HAP-1 (cell line): Measurements from ENCODE around the gene LRRTM4.

Source experiments
- DNase-seq, 2 experiments: peaks; one replicate each; pipeline ENCODE4 v3.0.0-alpha.2; 2016 to 2020; ENCODE audit warnings: low spot score in 2 of 2
- H3K27me3 ChIP-seq: fragments of 250-450 bp; sonication (Bioruptor Pico); 2 replicates; pipeline ENCODE4 v1.5.1; 2020; ENCODE audit warnings: low read depth, mild to moderate bottlenecking, moderate library complexity
- H3K36me3 ChIP-seq: fragments of 250-450 bp; sonication (Bioruptor Pico); replicated peaks from 2 replicates; pipeline ENCODE4 v1.5.1; 2020; ENCODE audit warnings: mild to moderate bottlenecking
- H3K4me1 ChIP-seq: fragments of 250-450 bp; sonication (Bioruptor Pico); 2 replicates; pipeline ENCODE4 v1.5.1; 2020; ENCODE audit warnings: mild to moderate bottlenecking
- H3K4me3 ChIP-seq: fragments of 250-450 bp; sonication (Bioruptor Pico); 2 replicates; pipeline ENCODE4 v1.5.1; 2020; ENCODE audit warnings: mild to moderate bottlenecking, moderate library complexity
- H3K9me3 ChIP-seq: fragments of 250-450 bp; sonication (Bioruptor Pico); 2 replicates; pipeline ENCODE4 v1.5.1; 2020; ENCODE audit warnings: mild to moderate bottlenecking, moderate library complexity
- in situ Hi-C: fragments of 300-500 bp; cut with MboI; formaldehyde crosslinking; loops from 3 replicates; pipeline ENCODE4 v1.14.3; 2020; ENCODE audit warnings: low sequenced_read_pairs, inconsistent platforms, mixed read lengths

Gene LRRTM4

GRCh38 chr2:77328134-77328931 is 193.8 kb downstream of the LRRTM4 start:
- DNase-seq: no peak
- Histone ChIP-seq H3K27me3 (no peaks in the 10 kb centered on the region), H3K36me3 (no peaks in the 10 kb centered on the region), H3K9me3 (no peaks in the 10 kb centered on the region), H3K4me1 (no peaks in the 10 kb centered on the region), H3K4me3 (no peak overlapping the region)
- in situ Hi-C loops: no loop called here

GRCh38 chr2:77325395-77325794 is 196.8 kb downstream of the LRRTM4 start:
- Histone ChIP-seq H3K9me3 (no peaks in the 10 kb centered on the region), H3K27me3 (no peaks in the 10 kb centered on the region), H3K36me3 (no peaks in the 10 kb centered on the region), H3K4me3 (no peak overlapping the region), H3K4me1 (no peaks in the 10 kb centered on the region)
- in situ Hi-C loops: no loop called here
- no peak for DNase-seq

- H3K9me3 ChIP-seq: no peaks in the 10 kb centered on the region
- no peak overlapping the region for H3K4me3 ChIP-seq
- DNase-seq: no peak
- H3K4me1 ChIP-seq: no peaks in the 10 kb centered on the region
- no peaks in the 10 kb centered on the region for H3K36me3 ChIP-seq
- H3K27me3 ChIP-seq: no peaks in the 10 kb centered on the region
- in situ Hi-C loops: no loop called here
Measured at GRCh38 chr2:77322431-77322830, 199.7 kb downstream of the LRRTM4 start.

DNA sequence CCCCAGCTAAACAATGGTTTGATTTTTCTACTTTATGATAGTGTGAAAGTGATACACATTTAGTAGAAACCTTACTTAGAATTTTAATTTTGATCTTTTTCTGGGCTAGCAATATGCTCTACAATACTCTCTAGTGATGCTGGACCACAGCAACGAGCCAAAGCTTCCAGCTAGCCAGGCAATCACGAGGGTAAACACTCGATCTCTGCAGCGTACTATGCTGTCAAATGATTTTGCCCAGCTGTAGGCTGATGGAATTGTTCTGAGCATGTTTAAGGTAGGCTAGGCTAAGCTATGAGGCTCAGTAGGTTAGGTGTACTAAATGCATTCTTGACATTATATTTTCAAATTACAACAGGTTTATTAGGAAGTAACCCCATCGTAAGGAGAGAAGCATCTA is 207.5 kb downstream of the LRRTM4 start:
- no peaks in the 10 kb centered on the region for H3K4me1 ChIP-seq
- no peak for DNase-seq
- no peaks in the 10 kb centered on the region for H3K9me3 ChIP-seq
- H3K4me3 ChIP-seq: no peak overlapping the region
- H3K27me3 ChIP-seq: no peaks in the 10 kb centered on the region
- no peaks in the 10 kb centered on the region for H3K36me3 ChIP-seq
- in situ Hi-C loops: no loop called here

GRCh38 chr2:77310416-77310815 is 211.8 kb downstream of the LRRTM4 start:
- no peak overlapping the region for H3K4me3 ChIP-seq
- no peaks in the 10 kb centered on the region for H3K27me3 ChIP-seq
- in situ Hi-C loops: no loop called here
- no peak for DNase-seq
- H3K4me1 ChIP-seq: no peaks in the 10 kb centered on the region
- H3K9me3 ChIP-seq: no peaks in the 10 kb centered on the region
- H3K36me3 ChIP-seq: no peaks in the 10 kb centered on the region

DNA sequence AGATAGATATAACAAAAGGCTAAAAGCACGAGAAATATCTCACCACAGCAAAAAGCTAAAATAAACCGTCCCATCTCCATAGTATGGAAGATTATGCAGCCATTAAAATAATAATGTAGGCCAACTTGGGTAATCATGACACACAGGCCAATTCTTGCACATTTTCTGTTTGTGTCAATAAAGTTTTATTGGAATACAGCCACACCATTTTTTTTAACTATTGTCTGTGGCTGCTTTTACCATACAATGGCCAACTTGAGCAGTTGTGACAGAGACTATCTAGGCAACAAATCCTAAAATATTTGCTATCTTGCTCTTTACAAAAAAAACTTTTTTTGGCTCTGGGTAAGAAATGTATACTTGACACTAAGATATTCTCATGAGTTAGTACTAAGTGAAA is 212.5 kb downstream of the LRRTM4 start:
- H3K4me1 ChIP-seq: no peaks in the 10 kb centered on the region
- H3K4me3 ChIP-seq: no peak overlapping the region
- in situ Hi-C loops: no loop called here
- no peaks in the 10 kb centered on the region for H3K27me3 ChIP-seq
- no peak for DNase-seq
- H3K36me3 ChIP-seq: no peaks in the 10 kb centered on the region
- no peaks in the 10 kb centered on the region for H3K9me3 ChIP-seq

- in situ Hi-C loops: no loop called here
- DNase-seq: no peak
- Histone ChIP-seq H3K4me3 (no peak overlapping the region), H3K27me3 (no peaks in the 10 kb centered on the region), H3K4me1 (no peaks in the 10 kb centered on the region), H3K36me3 (no peaks in the 10 kb centered on the region), H3K9me3 (no peaks in the 10 kb centered on the region)
Measured at GRCh38 chr2:77301441-77301840, 220.7 kb downstream of the LRRTM4 start.

DNA sequence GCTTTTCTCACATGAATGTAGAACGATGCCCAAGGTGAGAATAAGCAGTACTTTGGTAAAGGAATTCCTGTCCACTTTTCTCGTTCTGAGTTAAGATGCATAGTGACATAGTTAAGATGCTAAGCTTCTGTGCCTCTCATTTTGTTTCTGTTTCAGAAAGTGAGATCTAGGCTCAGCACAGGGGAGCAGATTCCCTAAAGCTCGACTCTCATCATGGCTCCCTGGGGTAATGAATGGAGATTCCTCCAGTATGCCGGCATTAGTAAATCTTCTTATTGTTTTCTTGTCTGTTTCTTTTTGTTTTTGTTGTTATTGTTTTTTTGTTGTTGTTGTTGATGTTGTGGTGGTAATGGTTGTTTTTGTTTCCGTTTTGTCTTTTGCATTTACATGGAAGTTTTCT is 225.4 kb downstream of the LRRTM4 start:
- Histone ChIP-seq H3K4me1 (no peaks in the 10 kb centered on the region), H3K9me3 (no peaks in the 10 kb centered on the region), H3K27me3 (no peaks in the 10 kb centered on the region), H3K4me3 (no peak overlapping the region), H3K36me3 (no peaks in the 10 kb centered on the region)
- DNase-seq: no peak
- in situ Hi-C loops: no loop called here

GRCh38 chr2:77294474-77294873 is 227.7 kb downstream of the LRRTM4 start:
- H3K4me1 ChIP-seq: no peaks in the 10 kb centered on the region
- in situ Hi-C loops: no loop called here
- no peak for DNase-seq
- H3K27me3 ChIP-seq: no peaks in the 10 kb centered on the region
- H3K36me3 ChIP-seq: no peaks in the 10 kb centered on the region
- no peaks in the 10 kb centered on the region for H3K9me3 ChIP-seq
- H3K4me3 ChIP-seq: no peak overlapping the region

DNA sequence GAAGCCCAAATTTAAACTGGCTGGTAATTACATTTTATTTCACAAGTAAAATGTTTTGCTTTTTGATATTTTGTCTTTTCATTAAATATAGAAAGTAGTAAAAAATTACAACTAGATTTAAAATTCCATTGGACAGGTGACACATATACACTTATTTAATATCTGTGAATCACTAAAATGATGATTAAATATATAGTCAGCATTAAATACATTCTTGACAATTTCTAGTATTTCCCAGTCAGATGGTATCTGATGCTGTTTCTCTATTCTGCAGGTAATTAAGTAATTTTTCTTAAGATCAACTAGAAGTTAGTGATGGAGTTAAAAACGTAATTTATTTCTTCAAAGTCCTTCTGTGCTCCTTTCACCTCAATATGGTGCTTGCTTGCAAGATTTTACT is 237.8 kb downstream of the LRRTM4 start:
- DNase-seq: no peak
- Histone ChIP-seq H3K4me1 (no peaks in the 10 kb centered on the region), H3K36me3 (no peaks in the 10 kb centered on the region), H3K4me3 (no peak overlapping the region), H3K27me3 (no peaks in the 10 kb centered on the region), H3K9me3 (no peaks in the 10 kb centered on the region)
- in situ Hi-C loops: no loop called here

GRCh38 chr2:77271262-77271661 is 250.9 kb downstream of the LRRTM4 start:
- Histone ChIP-seq H3K9me3 (no peaks in the 10 kb centered on the region), H3K27me3 (no peaks in the 10 kb centered on the region), H3K4me3 (no peak overlapping the region), H3K36me3 (no peaks in the 10 kb centered on the region), H3K4me1 (no peaks in the 10 kb centered on the region)
- DNase-seq: no peak
- in situ Hi-C loops: no loop called here

GRCh38 chr2:77270433-77270832 is 251.7 kb downstream of the LRRTM4 start:
- no peak for DNase-seq
- H3K9me3 ChIP-seq: no peaks in the 10 kb centered on the region
- in situ Hi-C loops: no loop called here
- no peaks in the 10 kb centered on the region for H3K36me3 ChIP-seq
- no peaks in the 10 kb centered on the region for H3K27me3 ChIP-seq
- H3K4me1 ChIP-seq: no peaks in the 10 kb centered on the region
- no peak overlapping the region for H3K4me3 ChIP-seq

- in situ Hi-C loops: no loop called here
- no peak for DNase-seq
- H3K4me3 ChIP-seq: no peak overlapping the region
- H3K27me3 ChIP-seq: no peaks in the 10 kb centered on the region
- H3K36me3 ChIP-seq: no peaks in the 10 kb centered on the region
- H3K4me1 ChIP-seq: no peaks in the 10 kb centered on the region
- H3K9me3 ChIP-seq: no peaks in the 10 kb centered on the region
Measured at GRCh38 chr2:77268626-77269025, 253.6 kb downstream of the LRRTM4 start.

GRCh38 chr2:77232909-77233425 is 289.2 kb downstream of the LRRTM4 start:
- DNase-seq: no peak
- Histone ChIP-seq H3K4me1 (no peaks in the 10 kb centered on the region), H3K27me3 (no peaks in the 10 kb centered on the region), H3K36me3 (no peaks in the 10 kb centered on the region), H3K9me3 (no peaks in the 10 kb centered on the region), H3K4me3 (no peak overlapping the region)
- in situ Hi-C loops: no loop called here

DNA sequence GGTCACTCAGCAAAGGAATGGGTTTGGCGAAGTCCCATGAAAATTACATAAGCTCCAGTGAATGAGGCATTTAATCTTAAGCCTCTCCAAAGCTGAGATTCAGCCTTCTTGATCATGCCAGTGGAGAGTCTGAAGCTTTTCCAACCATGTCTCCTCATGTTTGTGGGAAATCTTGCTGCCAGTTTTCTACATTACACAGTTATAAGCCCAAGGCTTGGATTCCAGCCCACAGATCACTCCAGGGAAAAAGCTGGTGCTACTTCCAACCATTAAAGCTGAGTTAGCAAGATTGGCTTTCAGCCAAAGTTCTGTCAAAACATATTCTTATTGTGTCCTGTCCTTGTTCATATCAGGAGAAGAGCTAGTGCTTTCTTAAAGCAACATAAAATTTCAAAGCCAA is 293.8 kb downstream of the LRRTM4 start:
- no peak for DNase-seq
- Histone ChIP-seq H3K4me3 (no peak overlapping the region), H3K9me3 (no peaks in the 10 kb centered on the region), H3K36me3 (no peaks in the 10 kb centered on the region), H3K4me1 (no peaks in the 10 kb centered on the region), H3K27me3 (no peaks in the 10 kb centered on the region)
- in situ Hi-C loops: no loop called here
